ENCODE measurements around the gene UNC45A. TPM values are rescaled to one million over a fixed set of nuclear protein-coding genes. Genes with fewer than 3 reads are reported as not detected.

UNC45A gene
- total and polyA plus RNA-seq, 4 experiments from 2014 or later: 41.7 to 72.3 (median 70.0) TPM

DNA sequence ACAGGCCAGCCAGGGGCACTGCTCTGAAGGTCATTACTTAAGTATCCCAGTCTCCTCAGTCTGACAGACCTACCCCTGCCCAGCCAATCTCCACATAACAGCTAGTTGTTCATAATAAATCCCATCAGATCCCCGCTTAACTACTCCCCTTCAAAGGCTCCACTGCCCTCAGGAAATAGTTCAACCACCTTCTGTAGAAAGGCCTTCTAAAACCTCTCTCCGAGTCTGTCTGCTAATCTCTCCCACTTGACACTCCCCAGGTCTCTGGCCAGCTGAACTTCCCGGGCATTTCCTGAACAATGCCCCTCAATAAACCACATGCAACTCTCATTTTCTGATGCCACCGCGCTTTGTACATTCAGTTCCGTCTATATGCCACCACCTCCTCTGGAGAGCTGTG is 53.2 kb downstream of the UNC45A start:
- H3K4me1 ChIP-seq (ENCODE audit: insufficient read depth, low read length): peaks cover 17% of the 10 kb centered on the region
- no peak for DNase-seq
- Mint-ChIP-seq H3K4me1 (peaks cover 15 to 35% (median 24%) of the 10 kb centered on the region in 4 donors), H3K4me3 (peak overlapping the region in 7 of 8 donors; percentile 28 to 49 (median 36)), H3K27me3 (no peaks in the 10 kb centered on the region), H3K27ac (peak overlapping the region in 4 of 7 donors; percentile 18 to 67 (median 57)), H3K9me3 (no peaks in the 10 kb centered on the region), H3K36me3 (no peaks in the 10 kb centered on the region)
- no peaks in the 10 kb centered on the region for H3K36me3 ChIP-seq (ENCODE audit: insufficient read depth, low read length)
- no peaks in the 10 kb centered on the region for H3K9me3 ChIP-seq (ENCODE audit: control insufficient read depth in 1 of 2, low read length in 2 of 2)
- no peak overlapping the region for H3K27ac ChIP-seq (ENCODE audit: low read depth, low read length)
- H3K4me3 ChIP-seq (ENCODE audit: low read length in 2 of 2): no peak overlapping the region
- POLR2A ChIA-PET (ENCODE audit: partially characterized antibody): interaction anchor here (1.2 to 1.4 kb wide), 2 partner anchors 8 to 54 kb away, joined by 3 read pairs; partner anchors contain the start of gene UNC45A
- intact Hi-C loops (cut with micrococcal nuclease): no loop called here
- CTCF ChIA-PET (ENCODE audit: partially characterized antibody): interaction anchor here (1.0 to 3.4 kb wide), 2 partner anchors 29 to 32 kb away, joined by 3 to 16 read pairs; no protein-coding TSS in a partner anchor
- H3K27me3 ChIP-seq (ENCODE audit: insufficient read depth, low read length): no peaks in the 10 kb centered on the region

DNA sequence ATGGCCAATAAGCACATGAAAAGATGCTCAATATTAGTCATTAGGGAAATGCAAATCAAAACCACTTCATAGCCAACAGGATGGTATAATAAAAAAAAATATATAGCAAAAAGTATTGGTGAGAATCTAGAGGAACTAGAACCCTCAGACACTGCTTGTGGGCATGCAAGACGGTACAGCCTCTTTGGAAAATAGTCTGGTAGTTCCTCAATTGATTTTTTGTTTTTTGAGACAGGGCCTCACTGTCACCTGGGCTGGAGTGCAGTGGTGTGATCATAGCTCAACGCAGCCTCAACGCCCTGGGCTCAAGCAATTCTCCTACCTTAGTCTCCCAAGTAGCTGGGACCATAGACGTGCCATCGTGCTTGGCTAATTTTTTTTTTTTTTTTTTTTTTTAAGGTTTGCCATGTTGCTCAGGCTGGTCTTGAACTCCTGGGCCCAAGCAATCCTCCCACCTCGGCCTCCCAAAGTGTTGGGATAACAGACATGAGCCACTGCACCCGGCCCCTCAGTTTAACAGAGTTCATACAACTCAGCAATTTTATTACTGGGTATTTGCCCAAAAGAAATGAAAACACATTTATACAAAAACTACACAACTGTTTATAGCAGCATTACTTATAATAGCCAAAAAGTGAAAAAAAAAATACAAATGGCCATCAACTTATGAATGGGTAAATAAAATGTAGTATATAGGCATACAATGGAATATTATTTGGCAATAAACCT is 54.1 kb downstream of the UNC45A start:
- CTCF ChIA-PET (ENCODE audit: partially characterized antibody): interaction anchor here (0.6 to 1.0 kb wide), 2 partner anchors 13 to 30 kb away, joined by 3 read pairs; no protein-coding TSS in a partner anchor
- H3K36me3 ChIP-seq (ENCODE audit: insufficient read depth, low read length): no peaks in the 10 kb centered on the region
- H3K9me3 ChIP-seq (ENCODE audit: control insufficient read depth in 1 of 2, low read length in 2 of 2): no peaks in the 10 kb centered on the region
- H3K27ac ChIP-seq (ENCODE audit: low read depth, low read length): no peak overlapping the region
- no peak for DNase-seq
- H3K36me3 Mint-ChIP-seq: peaks cover 0 to 4% of the 10 kb centered on the region in 2 donors
- H3K4me1 Mint-ChIP-seq: peaks cover 15 to 37% (median 26%) of the 10 kb centered on the region in 4 donors
- H3K4me1 ChIP-seq (ENCODE audit: insufficient read depth, low read length): peaks cover 17% of the 10 kb centered on the region
- intact Hi-C loops (cut with micrococcal nuclease): no loop called here
- POLR2A ChIA-PET (ENCODE audit: partially characterized antibody): interaction anchor here (1.2 kb wide), 2 partner anchors 54 to 58 kb away, joined by 3 to 5 read pairs; partner anchors contain the start of gene UNC45A
- peaks cover 0 to under 1% (median 0%) of the 10 kb centered on the region in 8 donors for H3K9me3 Mint-ChIP-seq
- H3K4me3 Mint-ChIP-seq: peak overlapping the region; percentile 28 to 49 (median 38)
- H3K27me3 Mint-ChIP-seq: no peaks in the 10 kb centered on the region
- H3K4me3 ChIP-seq (ENCODE audit: low read length in 2 of 2): no peak overlapping the region
- no peaks in the 10 kb centered on the region for H3K27me3 ChIP-seq (ENCODE audit: insufficient read depth, low read length)
- H3K27ac Mint-ChIP-seq: peak overlapping the region in 2 of 7 donors; percentile 18 to 67

GRCh38 chr15:90990446-90990845 is 55.4 kb downstream of the UNC45A start:
- H3K4me1 Mint-ChIP-seq: peaks cover 20 to 48% (median 36%) of the 10 kb centered on the region in 4 donors
- intact Hi-C loops (cut with micrococcal nuclease): no loop called here

DNA sequence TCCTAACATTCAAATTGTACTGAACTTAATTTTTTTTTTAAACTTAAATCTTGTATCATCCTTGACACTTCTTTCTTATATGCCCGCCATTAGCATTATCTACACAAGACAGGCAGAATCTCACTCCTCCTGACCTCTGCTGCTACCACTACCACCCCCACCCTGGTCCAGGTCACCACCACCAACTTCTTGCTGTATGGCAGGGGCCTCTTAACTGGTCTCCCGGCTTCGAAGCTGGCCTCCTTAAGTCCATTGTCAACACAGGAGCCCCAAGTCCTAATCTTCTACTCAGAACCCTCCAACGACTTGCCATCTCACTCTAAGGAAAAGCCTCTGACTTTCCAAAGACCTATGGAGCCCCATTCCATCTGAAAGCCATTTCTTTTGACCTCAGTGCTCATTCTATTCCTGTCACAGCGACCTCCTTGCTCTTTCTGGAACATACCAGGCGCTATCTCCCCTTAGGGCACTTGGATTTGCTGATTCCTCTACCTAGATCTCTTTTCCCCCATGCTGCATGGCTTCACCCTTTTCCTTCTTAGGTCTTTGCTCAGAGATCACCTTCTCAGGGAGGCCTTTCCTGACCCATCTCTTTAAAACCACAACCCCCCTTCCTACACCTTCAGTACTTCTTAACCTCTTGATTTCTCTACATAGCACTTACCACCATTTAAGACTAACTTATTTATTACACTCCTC is 56.7 kb downstream of the UNC45A start:
- H3K4me3 Mint-ChIP-seq: peak overlapping the region in 2 of 8 donors; percentile 5 to 37
- H3K36me3 Mint-ChIP-seq: peaks cover 0 to 11% of the 10 kb centered on the region in 2 donors
- Histone ChIP-seq H3K9me3 (ENCODE audit: control insufficient read depth in 1 of 2, low read length in 2 of 2) (no peaks in the 10 kb centered on the region), H3K4me3 (ENCODE audit: low read length in 2 of 2) (no peak overlapping the region), H3K27me3 (ENCODE audit: insufficient read depth, low read length) (no peaks in the 10 kb centered on the region), H3K27ac (ENCODE audit: low read depth, low read length) (no peak overlapping the region), H3K4me1 (ENCODE audit: insufficient read depth, low read length) (peaks cover 24% of the 10 kb centered on the region), H3K36me3 (ENCODE audit: insufficient read depth, low read length) (no peaks in the 10 kb centered on the region)
- no peak for DNase-seq
- peaks cover 0 to 3% (median 0%) of the 10 kb centered on the region in 8 donors for H3K9me3 Mint-ChIP-seq
- H3K27me3 Mint-ChIP-seq: no peaks in the 10 kb centered on the region
- CTCF ChIA-PET (ENCODE audit: partially characterized antibody): no interaction called here
- intact Hi-C loops (cut with micrococcal nuclease): no loop called here
- peak overlapping the region in 3 of 7 donors; percentile 0 to 70 (median 48) for H3K27ac Mint-ChIP-seq
- POLR2A ChIA-PET (ENCODE audit: partially characterized antibody): no interaction called here
- peaks cover 20 to 50% (median 36%) of the 10 kb centered on the region in 4 donors for H3K4me1 Mint-ChIP-seq

More at GRCh38 chr15:90990446-90990845, 55.4 kb downstream of the UNC45A start:
- no peaks in the 10 kb centered on the region for H3K36me3 ChIP-seq (ENCODE audit: insufficient read depth, low read length)
- POLR2A ChIA-PET (ENCODE audit: partially characterized antibody): interaction anchor here (1.2 kb wide), 1 partner anchor 59 kb away, joined by 5 read pairs; no protein-coding TSS in a partner anchor
- DNase-seq: no peak
- Mint-ChIP-seq H3K36me3 (peaks cover 0 to 11% of the 10 kb centered on the region in 2 donors), H3K9me3 (peaks cover 0 to 3% (median 0%) of the 10 kb centered on the region in 8 donors), H3K4me3 (peak overlapping the region in 1 of 8 donors; percentile 52), H3K27me3 (no peaks in the 10 kb centered on the region), H3K27ac (no peak overlapping the region)
- no peaks in the 10 kb centered on the region for H3K9me3 ChIP-seq (ENCODE audit: control insufficient read depth in 1 of 2, low read length in 2 of 2)
- no peaks in the 10 kb centered on the region for H3K27me3 ChIP-seq (ENCODE audit: insufficient read depth, low read length)
- H3K27ac ChIP-seq (ENCODE audit: low read depth, low read length): no peak overlapping the region
- peaks cover 22% of the 10 kb centered on the region for H3K4me1 ChIP-seq (ENCODE audit: insufficient read depth, low read length)
- no peak overlapping the region for H3K4me3 ChIP-seq (ENCODE audit: low read length in 2 of 2)
- CTCF ChIA-PET (ENCODE audit: partially characterized antibody): no interaction called here

DNA sequence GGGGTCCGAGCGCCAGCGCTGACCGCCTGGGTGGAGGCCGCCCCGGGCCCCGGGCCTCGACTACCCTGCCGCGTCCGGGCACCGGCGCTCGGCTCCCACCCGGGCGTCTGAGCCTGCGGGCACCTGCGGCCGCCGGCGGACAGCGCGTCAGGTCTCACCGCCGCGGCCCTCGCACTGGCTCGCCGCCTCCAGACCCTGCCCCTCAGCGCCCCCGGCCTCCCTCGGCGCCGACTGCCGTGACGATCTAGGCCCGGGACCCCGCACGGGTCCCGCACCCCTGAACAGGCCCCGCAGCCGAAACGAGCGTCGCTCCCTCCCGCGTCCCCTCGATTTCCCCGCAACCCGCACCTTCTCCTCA is 59.0 kb downstream of the UNC45A start:
- CTCF ChIA-PET (ENCODE audit: partially characterized antibody): interaction anchor here (2.0 kb wide), 1 partner anchor 37 kb away, joined by 5 read pairs; no protein-coding TSS in a partner anchor
- no peaks in the 10 kb centered on the region for H3K27me3 Mint-ChIP-seq

GRCh38 chr15:90994417-90995311 is 59.6 kb downstream of the UNC45A start, which contains the start of gene PRC1:
Gene PRC1, minus strand, starts transcription at chr15:90994535. Its CDS starts 118 bp downstream, at chr15:90994417.
- intact Hi-C loops (cut with micrococcal nuclease): loop anchor here (1.0 kb wide), 3 partner anchors 28 to 59 kb away; partner anchors contain the start of genes RCCD1, UNC45A and VPS33B
- H3K4me3 Mint-ChIP-seq: peak within 1 kb of the TSS; percentile 98 to 100 (median 99)
- H3K27ac Mint-ChIP-seq: peak within 1 kb of the TSS; percentile 79 to 99 (median 99)
- ChIA-PET CTCF (ENCODE audit: partially characterized antibody) (interaction anchor here (0.6 to 2.0 kb wide), 2 partner anchors 38 to 60 kb away, joined by 3 to 5 read pairs; partner anchors contain the start of gene UNC45A), POLR2A (ENCODE audit: partially characterized antibody) (interaction anchor here (0.9 to 2.5 kb wide), 5 partner anchors 10 to 63 kb away, joined by 3 to 14 read pairs (median 6); partner anchors contain the start of genes HDDC3 and UNC45A)
- Histone ChIP-seq H3K9me3 (ENCODE audit: control insufficient read depth in 1 of 2, low read length in 2 of 2) (no peaks in the 10 kb centered on the region), H3K36me3 (ENCODE audit: insufficient read depth, low read length) (peaks cover 11% of the 10 kb centered on the region), H3K4me1 (ENCODE audit: insufficient read depth, low read length) (peaks cover 9% of the 10 kb centered on the region), H3K27ac (ENCODE audit: low read depth, low read length) (peak within 1 kb of the TSS; percentile 88), H3K4me3 (ENCODE audit: low read length in 2 of 2) (peak within 1 kb of the TSS; percentile 73 to 90), H3K27me3 (ENCODE audit: insufficient read depth, low read length) (no peaks in the 10 kb centered on the region)
- no peaks in the 10 kb centered on the region for H3K27me3 Mint-ChIP-seq
- H3K36me3 Mint-ChIP-seq: peaks cover 9 to 34% of the 10 kb centered on the region in 2 donors
- DNase-seq: peak; percentile 96 to 98 (median 97)
- peaks cover 0 to 3% (median 0%) of the 10 kb centered on the region in 8 donors for H3K9me3 Mint-ChIP-seq
- H3K4me1 Mint-ChIP-seq: peaks cover 7 to 32% (median 21%) of the 10 kb centered on the region in 4 donors

More for the DNA sequence above, 59.0 kb downstream of the UNC45A start:
- POLR2A ChIA-PET (ENCODE audit: partially characterized antibody): interaction anchor here (0.9 to 2.5 kb wide), 6 partner anchors 10 to 63 kb away, joined by 3 to 14 read pairs (median 4); partner anchors contain the start of genes HDDC3 and UNC45A
- Histone ChIP-seq H3K27me3 (ENCODE audit: insufficient read depth, low read length) (no peaks in the 10 kb centered on the region), H3K36me3 (ENCODE audit: insufficient read depth, low read length) (peaks cover 6% of the 10 kb centered on the region), H3K4me3 (ENCODE audit: low read length in 2 of 2) (peak overlapping the region; percentile 43 to 73), H3K4me1 (ENCODE audit: insufficient read depth, low read length) (peaks cover 16% of the 10 kb centered on the region), H3K27ac (ENCODE audit: low read depth, low read length) (peak overlapping the region; percentile 88), H3K9me3 (ENCODE audit: control insufficient read depth in 1 of 2, low read length in 2 of 2) (no peaks in the 10 kb centered on the region)
- no peak for DNase-seq
- peaks cover 5 to 29% of the 10 kb centered on the region in 2 donors for H3K36me3 Mint-ChIP-seq
- intact Hi-C loops (cut with micrococcal nuclease): loop anchor here (1.0 kb wide), 3 partner anchors 28 to 59 kb away; partner anchors contain the start of genes RCCD1, UNC45A and VPS33B
- H3K4me1 Mint-ChIP-seq: peaks cover 7 to 32% (median 21%) of the 10 kb centered on the region in 4 donors
- H3K27ac Mint-ChIP-seq: peak overlapping the region; percentile 79 to 99 (median 99)
- H3K9me3 Mint-ChIP-seq: peaks cover 0 to 3% (median 0%) of the 10 kb centered on the region in 8 donors
- H3K4me3 Mint-ChIP-seq: peak overlapping the region; percentile 98 to 100 (median 99)
